K562 (cell line): ENCODE data around the gene MARK4. TPM values are rescaled to one million over a fixed set of nuclear protein-coding genes. Genes with fewer than 3 reads are reported as not detected.
A peak's percentile ranks its signal among the peaks of the same experiment; 100 is the strongest.

Experiments used
- ATAC-seq: fragments of 200-7000 bp; cut with Tn5 transposase; 3 replicates; pipeline ENCODE4 v1.9.1; 2020; ENCODE audit warnings: moderate library complexity
- BruUV-seq: library from RNA; stranded (reverse); fragments of 400-500 nt; replicated peaks from 2 replicates; lab custom pipeline; 2021; lab: Mats Ljungman, UMichigan
- CTCF ChIA-PET: fragments of 300-600 bp; formaldehyde crosslinking; extraction: SDS; loops from one replicate; lab custom pipeline; 2021; ENCODE audit warnings: low intra/inter-chr PET ratio; lab: Yijun Ruan, JAX
- POLR2A ChIA-PET: fragments of 300-600, 350-650 bp; sonication (Branson Sonifier 250); formaldehyde crosslinking; extraction: SDS; loops from one replicate; lab custom pipeline; 2021; ENCODE audit warnings: antibody characterized with exemption, inconsistent platforms; lab: Yijun Ruan, JAX
- DNase-seq, 4 experiments: peaks; one replicate each; pipeline versions ENCODE4 v3.0.0 to v3.0.0-alpha.2; 2011 to 2018; ENCODE audit warnings: low spot score in 3 of 4, mixed read lengths in 3 of 4; ENCODE audit errors: extremely low read depth in 1 of 4
- FAIRE-seq: peaks from 2 replicates; lab custom pipeline; 2011; peaks lifted over from hg19 to GRCh38; lab: Jason Lieb, UNC
- H2AFZ ChIP-seq: 2 replicates; pipeline ENCODE4 v1.6.0; 2011; ENCODE audit warnings: low read depth, low read length, control low read depth, inconsistent platforms
- H3K27ac ChIP-seq: fragments of 200-600 bp; 3 replicates; pipeline ENCODE4 v1.8.0; 2011; ENCODE audit warnings: low read depth, mild to moderate bottlenecking, control low read depth, inconsistent platforms, low read length, moderate library complexity, mixed read lengths; ENCODE audit errors: extremely low read depth
- H3K27me3 ChIP-seq, 2 experiments: fragments of 300-600 bp in 1 of 2; 2 replicates in 1 of 2; 3 replicates in 1 of 2; pipeline versions ENCODE4 v1.6.0 to v1.8.0; 2011; ENCODE audit warnings: inconsistent platforms in 2 of 2, low read length in 2 of 2, mild to moderate bottlenecking in 1 of 2, mixed read lengths in 1 of 2, moderate library complexity in 1 of 2; ENCODE audit not compliant: control insufficient read depth in 2 of 2, insufficient read depth in 2 of 2
- H3K36me3 ChIP-seq: fragments of 300-600 bp; 3 replicates; pipeline ENCODE4 v1.8.0; 2011; ENCODE audit warnings: mild to moderate bottlenecking, low read length, inconsistent platforms; ENCODE audit not compliant: control insufficient read depth, insufficient read depth
- H3K4me1 ChIP-seq, 2 experiments: fragments of 200-600 bp in 1 of 2; replicated peaks in 1 of 2; 2 replicates in 1 of 2; 3 replicates in 1 of 2; pipeline versions ENCODE4 v1.5.1 to v1.8.0; 2011; ENCODE audit warnings: inconsistent platforms in 2 of 2, low read length in 2 of 2, mild to moderate bottlenecking in 1 of 2, mixed read lengths in 1 of 2, moderate library complexity in 1 of 2; ENCODE audit not compliant: control insufficient read depth in 2 of 2, insufficient read depth in 2 of 2
- H3K4me2 ChIP-seq: 2 replicates; pipeline ENCODE4 v1.6.1; 2011; ENCODE audit warnings: low read length, control low read depth, inconsistent platforms, mixed read lengths; ENCODE audit not compliant: insufficient read depth
- H3K4me3 ChIP-seq: fragments of 200-600 bp; sonication (generic), shearing (Covaris generic); 2 replicates; pipeline ENCODE4 v1.5.1; 2016; ENCODE audit warnings: control low read depth, inconsistent platforms
- H3K79me2 ChIP-seq: fragments of 200-600 bp; 3 replicates; pipeline ENCODE4 v1.8.0; 2011; ENCODE audit warnings: low read length, inconsistent platforms; ENCODE audit not compliant: control insufficient read depth, insufficient read depth
- H3K9ac ChIP-seq, 2 experiments: 2 replicates each; pipeline versions ENCODE4 v1.6.0 to v1.6.1; 2011; ENCODE audit warnings: low read depth in 2 of 2, low read length in 2 of 2, control low read depth in 1 of 2, inconsistent platforms in 1 of 2, mild to moderate bottlenecking in 1 of 2, mixed read lengths in 1 of 2; ENCODE audit not compliant: insufficient read depth in 1 of 2
- H3K9me1 ChIP-seq: one replicate; pipeline ENCODE4 v1.6.0; 2011; ENCODE audit warnings: inconsistent platforms, mild to moderate bottlenecking, low read length, moderate library complexity; ENCODE audit not compliant: control insufficient read depth, insufficient read depth
- H3K9me3 ChIP-seq: replicated peaks from 2 replicates; pipeline ENCODE4 v1.5.1; 2011; ENCODE audit warnings: low read depth, low read length, inconsistent platforms; ENCODE audit not compliant: control insufficient read depth, insufficient read depth
- H4K20me1 ChIP-seq: replicated peaks from 2 replicates; pipeline ENCODE4 v1.6.1; 2011; ENCODE audit warnings: low read length, inconsistent platforms, mixed read lengths; ENCODE audit not compliant: control insufficient read depth, insufficient read depth
- ADNP ChIP-seq: fragments of 200-800 bp; sonication (Bioruptor generic); IDR thresholded peaks from 2 replicates; pipeline ENCODE4 v1.6.1; 2016; ENCODE audit warnings: missing genetic modification characterization, missing compliant biosample characterization
- BCOR ChIP-seq: fragments of 450-650 bp; IDR thresholded peaks from 2 replicates; pipeline ENCODE4 v1.6.1; 2016
- FOXK1 ChIP-seq: sonication (generic); formaldehyde crosslinking; IDR thresholded peaks from 2 replicates; pipeline ENCODE4 v1.8.0; 2022; ENCODE audit warnings: missing genetic modification reagents, mild to moderate bottlenecking, borderline replicate concordance
- HDAC3 ChIP-seq: fragments of 450-650 bp; IDR thresholded peaks from 2 replicates; pipeline ENCODE4 v1.6.1; 2018; ENCODE audit warnings: borderline replicate concordance, mild to moderate bottlenecking, moderate library complexity; ENCODE audit not compliant: partially characterized antibody
- NFIX ChIP-seq: fragments of 250-450 bp; sonication (Bioruptor Pico); IDR thresholded peaks from 2 replicates; pipeline ENCODE4 v1.4.0; 2020; ENCODE audit warnings: low read depth, mild to moderate bottlenecking, moderate library complexity
- RBM25 ChIP-seq: fragments of 200-400 bp; formaldehyde crosslinking; IDR thresholded peaks from 2 replicates; pipeline ENCODE4 v1.6.1; 2018; ENCODE audit warnings: low read length, low read depth, moderate library complexity; ENCODE audit not compliant: severe bottlenecking
- RCOR1 ChIP-seq, 2 experiments: IDR thresholded peaks; 2 replicates each; pipeline ENCODE4 v1.6.1; 2012; ENCODE audit warnings: low read depth in 2 of 2, low read length in 2 of 2, borderline replicate concordance in 1 of 2, improper control_type of control experiment in 1 of 2
- YBX1 ChIP-seq: fragments of 450-650 bp; IDR thresholded peaks from 2 replicates; pipeline ENCODE4 v1.7.1; 2016; ENCODE audit warnings: mild to moderate bottlenecking
- ZBTB1 ChIP-seq: sonication (generic); formaldehyde crosslinking; IDR thresholded peaks from 2 replicates; pipeline ENCODE4 v1.8.1; 2023; ENCODE audit warnings: missing genetic modification reagents, low read depth, mild to moderate bottlenecking, borderline replicate concordance
- ZNF316 ChIP-seq: fragments of 450-650 bp; IDR thresholded peaks from 2 replicates; pipeline ENCODE4 v1.6.1; 2016
- ZNF431 ChIP-seq: sonication (generic); formaldehyde crosslinking; IDR thresholded peaks from 2 replicates; pipeline ENCODE4 v1.8.0; 2022; ENCODE audit warnings: mild to moderate bottlenecking, missing genetic modification reagents
- WGBS: fragments of 100-300 bp; shearing (Covaris generic); methylation state at CpG from one replicate; pipeline ENCODE4 v1.1.6; 2016; ENCODE audit warnings: low coverage, mixed read lengths; ENCODE audit not compliant: insufficient coverage; ENCODE audit errors: missing lambda C conversion rate; 5-methylcytosine and 5-hydroxymethylcytosine counted together
- in situ Hi-C: fragments of 300-500 bp; cut with MboI; formaldehyde crosslinking; loops from 4 replicates; pipeline ENCODE4 v1.15.0; 2018; ENCODE audit warnings: inconsistent platforms, mixed read lengths
- intact Hi-C: fragments of 100-400 bp; cut with micrococcal nuclease; formaldehyde crosslinking; loops from 2 replicates; pipeline ENCODE4 v1.14.2; 2022
- polyA plus RNA-seq, 8 experiments: library from polyadenylated mRNA; depleted of rRNA in 4 of 8; stranded (reverse) in 5 of 8; unstranded in 3 of 8; fragments of >200 nt; fragmentation: Nextera tagmentation in 2 of 8; fragmentation: Illumina TruSeq in 1 of 8; extraction: Ambion mirVana in 2 of 8; extraction: Trizol in 1 of 8; gene quantifications; 2 replicates each; pipeline versions ENCODE4 v1.2.1 to v1.2.3, GENCODE V29; 2011 to 2014; ENCODE audit warnings: inconsistent platforms in 1 of 8, missing spikeins in 1 of 8
- total RNA-seq, 7 experiments: library from RNA; depleted of rRNA in 6 of 7; stranded (reverse); fragments of >200 nt in 6 of 7; fragmentation: Illumina TruSeq in 2 of 7; extraction: Trizol in 2 of 7; gene quantifications; 2 replicates each; pipeline versions ENCODE4 v1.2.1 to v1.2.3, GENCODE V29; 2011 to 2021; ENCODE audit warnings: low replicate concordance in 1 of 7
- TF ChIP-seq, protein P1 (sequence below): fragments of 150-350 bp; IDR thresholded peaks from 2 replicates; pipeline ENCODE4 v1.6.1; 2014; ENCODE audit warnings: low read depth, mild to moderate bottlenecking, low read length, borderline replicate concordance
- TF ChIP-seq, protein P2 (sequence below): IDR thresholded peaks from 2 replicates; pipeline ENCODE4 v1.6.1; 2016; ENCODE audit warnings: missing genetic modification characterization, missing compliant biosample characterization
- TF ChIP-seq, protein P3 (sequence below): fragments of 250-450 bp; sonication (Bioruptor Pico); IDR thresholded peaks from 2 replicates; pipeline ENCODE4 v1.5.0; 2021

Gene MARK4
- total and polyA plus RNA-seq, 9 of the 15 experiments (the other 6 are each of a cell fraction or from before 2014, with no cell fraction given): 0.52 to 29.4 (median 8.6) TPM

GRCh38 chr19:45250216-45250831 is 747 bp upstream of the MARK4 start:
- Histone ChIP-seq H3K4me1 (peaks cover 28 to 57% of the 10 kb centered on the region in 2 experiments), H3K9me1 (no peaks in the 10 kb centered on the region), H3K9me3 (no peaks in the 10 kb centered on the region), H4K20me1 (peaks cover 10% of the 10 kb centered on the region; the same call in 1 of the 2 replicates), H3K4me2 (peak overlapping the region; percentile 83), H3K79me2 (peaks cover 33% of the 10 kb centered on the region), H3K4me3 (peak overlapping the region; percentile 65), H3K9ac (peak overlapping the region; percentile 58 to 90; a peak in 3 of 4 replicates), H2AFZ (peak overlapping the region; percentile 99), H3K27ac (peak overlapping the region; percentile 68; the same call in 2 of the 3 replicates), H3K27me3 (no peaks in the 10 kb centered on the region), H3K36me3 (peaks cover 11% of the 10 kb centered on the region; the same call in 2 of the 3 replicates)
- ChIA-PET CTCF (no interaction called here), POLR2A (interaction anchor here (0.7 kb wide), 1 partner anchor 102 kb away, joined by 3 read pairs; no protein-coding TSS in a partner anchor)
- DNase-seq (no peak), FAIRE-seq (no peak), ATAC-seq (peak; percentile 5; the same call in 1 of the 3 replicates)
- in situ Hi-C loops (no loop called here), intact Hi-C loops (no loop called here)
- WGBS: 38% methylated on average over 11 of the region's 14 CpGs
- no TSS peak for BruUV-seq
- TF ChIP-seq, protein P1, sequence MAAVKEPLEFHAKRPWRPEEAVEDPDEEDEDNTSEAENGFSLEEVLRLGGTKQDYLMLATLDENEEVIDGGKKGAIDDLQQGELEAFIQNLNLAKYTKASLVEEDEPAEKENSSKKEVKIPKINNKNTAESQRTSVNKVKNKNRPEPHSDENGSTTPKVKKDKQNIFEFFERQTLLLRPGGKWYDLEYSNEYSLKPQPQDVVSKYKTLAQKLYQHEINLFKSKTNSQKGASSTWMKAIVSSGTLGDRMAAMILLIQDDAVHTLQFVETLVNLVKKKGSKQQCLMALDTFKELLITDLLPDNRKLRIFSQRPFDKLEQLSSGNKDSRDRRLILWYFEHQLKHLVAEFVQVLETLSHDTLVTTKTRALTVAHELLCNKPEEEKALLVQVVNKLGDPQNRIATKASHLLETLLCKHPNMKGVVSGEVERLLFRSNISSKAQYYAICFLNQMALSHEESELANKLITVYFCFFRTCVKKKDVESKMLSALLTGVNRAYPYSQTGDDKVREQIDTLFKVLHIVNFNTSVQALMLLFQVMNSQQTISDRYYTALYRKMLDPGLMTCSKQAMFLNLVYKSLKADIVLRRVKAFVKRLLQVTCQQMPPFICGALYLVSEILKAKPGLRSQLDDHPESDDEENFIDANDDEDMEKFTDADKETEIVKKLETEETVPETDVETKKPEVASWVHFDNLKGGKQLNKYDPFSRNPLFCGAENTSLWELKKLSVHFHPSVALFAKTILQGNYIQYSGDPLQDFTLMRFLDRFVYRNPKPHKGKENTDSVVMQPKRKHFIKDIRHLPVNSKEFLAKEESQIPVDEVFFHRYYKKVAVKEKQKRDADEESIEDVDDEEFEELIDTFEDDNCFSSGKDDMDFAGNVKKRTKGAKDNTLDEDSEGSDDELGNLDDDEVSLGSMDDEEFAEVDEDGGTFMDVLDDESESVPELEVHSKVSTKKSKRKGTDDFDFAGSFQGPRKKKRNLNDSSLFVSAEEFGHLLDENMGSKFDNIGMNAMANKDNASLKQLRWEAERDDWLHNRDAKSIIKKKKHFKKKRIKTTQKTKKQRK: no peak
- TF ChIP-seq ZNF316 (no peak), BCOR (peak; percentile 90), NFIX (CRISPR knock-in tag) (no peak), ADNP (tag) (0 out of 2 replicates have a peak, but pooled peaks have one; percentile 5), YBX1 (no peak), RCOR1 (IDR thresholded peaks at IDR 0.05; ENCODE audit: borderline replicate concordance in 1 of 2, low read depth in 2 of 2, low read length in 2 of 2) (0 out of 4 replicates have a peak, but pooled peaks of 1 of the 2 experiments have one; percentile 35), ZBTB1 (CRISPR knock-in tag) (no peak), RBM25 (peak; percentile 3), ZNF431 (CRISPR knock-in tag) (no peak), FOXK1 (CRISPR knock-in tag) (0 out of 2 replicates have a peak, but pooled peaks have one; percentile 34), HDAC3 (no peak)
- TF ChIP-seq, protein P2, sequence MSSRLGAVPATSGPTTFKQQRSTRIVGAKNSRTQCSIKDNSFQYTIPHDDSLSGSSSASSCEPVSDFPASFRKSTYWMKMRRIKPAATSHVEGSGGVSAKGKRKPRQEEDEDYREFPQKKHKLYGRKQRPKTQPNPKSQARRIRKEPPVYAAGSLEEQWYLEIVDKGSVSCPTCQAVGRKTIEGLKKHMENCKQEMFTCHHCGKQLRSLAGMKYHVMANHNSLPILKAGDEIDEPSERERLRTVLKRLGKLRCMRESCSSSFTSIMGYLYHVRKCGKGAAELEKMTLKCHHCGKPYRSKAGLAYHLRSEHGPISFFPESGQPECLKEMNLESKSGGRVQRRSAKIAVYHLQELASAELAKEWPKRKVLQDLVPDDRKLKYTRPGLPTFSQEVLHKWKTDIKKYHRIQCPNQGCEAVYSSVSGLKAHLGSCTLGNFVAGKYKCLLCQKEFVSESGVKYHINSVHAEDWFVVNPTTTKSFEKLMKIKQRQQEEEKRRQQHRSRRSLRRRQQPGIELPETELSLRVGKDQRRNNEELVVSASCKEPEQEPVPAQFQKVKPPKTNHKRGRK: 0 out of 2 replicates have a peak, but pooled peaks have one; percentile 1
- TF ChIP-seq, protein P3, sequence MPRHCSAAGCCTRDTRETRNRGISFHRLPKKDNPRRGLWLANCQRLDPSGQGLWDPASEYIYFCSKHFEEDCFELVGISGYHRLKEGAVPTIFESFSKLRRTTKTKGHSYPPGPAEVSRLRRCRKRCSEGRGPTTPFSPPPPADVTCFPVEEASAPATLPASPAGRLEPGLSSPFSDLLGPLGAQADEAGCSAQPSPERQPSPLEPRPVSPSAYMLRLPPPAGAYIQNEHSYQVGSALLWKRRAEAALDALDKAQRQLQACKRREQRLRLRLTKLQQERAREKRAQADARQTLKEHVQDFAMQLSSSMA (CRISPR knock-in tag): no peak
